Tibial artery (tissue), 4 donors: ENCODE results near the gene MINDY3.

ENCODE experiments used
- DNase-seq, 2 donors: peaks; one replicate each; pipeline ENCODE4 v3.0.0-alpha.2; 2019
- H3K27ac ChIP-seq, 2 donors: fragments of 200-600 bp; sonication (generic) in 1 of 2; 1 replicate in 1 of 2; 2 replicates in 1 of 2; pipeline ENCODE4 v1.5.1; 2018 to 2019; ENCODE audit warnings: mild to moderate bottlenecking in 1 of 2
- H3K27me3 ChIP-seq, 2 donors: fragments of 200-600 bp; sonication (generic) in 1 of 2; one replicate each; pipeline versions ENCODE4 v1.5.1 to v1.6.0; 2016 to 2019
- H3K36me3 ChIP-seq, 3 donors: fragments of 200-600 bp; sonication (generic) in 2 of 3; one replicate each; pipeline ENCODE4 v1.5.1; 2016 to 2019; ENCODE audit warnings: mild to moderate bottlenecking in 2 of 3
- H3K4me1 ChIP-seq, 4 donors: fragments of 200-600 bp; sonication (generic) in 2 of 4; 1 replicate in 3 of 4; 2 replicates in 1 of 4; pipeline ENCODE4 v1.5.1; 2016 to 2019
- H3K4me3 ChIP-seq, 2 donors: fragments of 200-600 bp; sonication (generic) in 1 of 2; 1 replicate in 1 of 2; 2 replicates in 1 of 2; pipeline ENCODE4 v1.5.1; 2018 to 2019; ENCODE audit warnings: mild to moderate bottlenecking in 2 of 2
- H3K9me3 ChIP-seq, 3 donors: fragments of 200-600 bp; sonication (generic) in 1 of 3; one replicate each; pipeline ENCODE4 v1.5.1; 2016 to 2019
- intact Hi-C: fragments of 100-400 bp; cut with DNase I; formaldehyde crosslinking; loops from one replicate; pipeline ENCODE4 v1.15.0; 2023; ENCODE audit warnings: low total_unique reads
- TF ChIP-seq, protein P1 (sequence below), 2 experiments: fragments of 200-600 bp in 1 of 2; fragments of 450-650 bp in 1 of 2; IDR thresholded peaks; one replicate each; pipeline ENCODE4 v1.5.1; 2017 to 2019; ENCODE audit warnings: antibody characterized with exemption in 2 of 2, mild to moderate bottlenecking in 1 of 2, moderate library complexity in 1 of 2

The MINDY3 gene

DNA sequence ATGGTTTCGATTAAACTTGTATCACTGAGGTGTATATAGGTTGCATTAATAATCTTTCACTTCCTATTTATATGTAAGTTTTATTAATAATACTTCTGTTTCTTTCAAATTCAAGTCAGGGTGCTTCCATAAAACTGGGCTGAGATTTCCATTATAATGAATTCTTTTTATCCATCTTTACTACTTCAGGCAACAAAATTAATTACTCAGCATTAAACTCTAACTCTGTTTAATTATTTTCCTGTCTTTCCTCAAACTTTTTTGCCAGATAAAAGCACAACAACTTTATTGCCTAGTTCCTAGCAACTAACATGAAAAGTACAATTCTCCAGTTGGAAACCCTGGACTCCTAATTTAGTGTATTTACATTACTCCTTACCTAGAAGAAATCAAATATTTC lies 3.0 kb upstream of the MINDY3 start:
- H3K4me1 ChIP-seq: peaks cover 0 to 14% (median 4%) of the 10 kb centered on the region in 4 donors
- no peak for DNase-seq
- H3K27me3 ChIP-seq: no peaks in the 10 kb centered on the region
- H3K27ac ChIP-seq: no peak overlapping the region
- TF ChIP-seq, protein P1, sequence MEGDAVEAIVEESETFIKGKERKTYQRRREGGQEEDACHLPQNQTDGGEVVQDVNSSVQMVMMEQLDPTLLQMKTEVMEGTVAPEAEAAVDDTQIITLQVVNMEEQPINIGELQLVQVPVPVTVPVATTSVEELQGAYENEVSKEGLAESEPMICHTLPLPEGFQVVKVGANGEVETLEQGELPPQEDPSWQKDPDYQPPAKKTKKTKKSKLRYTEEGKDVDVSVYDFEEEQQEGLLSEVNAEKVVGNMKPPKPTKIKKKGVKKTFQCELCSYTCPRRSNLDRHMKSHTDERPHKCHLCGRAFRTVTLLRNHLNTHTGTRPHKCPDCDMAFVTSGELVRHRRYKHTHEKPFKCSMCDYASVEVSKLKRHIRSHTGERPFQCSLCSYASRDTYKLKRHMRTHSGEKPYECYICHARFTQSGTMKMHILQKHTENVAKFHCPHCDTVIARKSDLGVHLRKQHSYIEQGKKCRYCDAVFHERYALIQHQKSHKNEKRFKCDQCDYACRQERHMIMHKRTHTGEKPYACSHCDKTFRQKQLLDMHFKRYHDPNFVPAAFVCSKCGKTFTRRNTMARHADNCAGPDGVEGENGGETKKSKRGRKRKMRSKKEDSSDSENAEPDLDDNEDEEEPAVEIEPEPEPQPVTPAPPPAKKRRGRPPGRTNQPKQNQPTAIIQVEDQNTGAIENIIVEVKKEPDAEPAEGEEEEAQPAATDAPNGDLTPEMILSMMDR (IDR thresholded peaks at IDR 0.05): no peak
- H3K36me3 ChIP-seq: no peaks in the 10 kb centered on the region
- intact Hi-C loops: no loop called here
- H3K9me3 ChIP-seq: no peaks in the 10 kb centered on the region
- no peak overlapping the region for H3K4me3 ChIP-seq

DNA sequence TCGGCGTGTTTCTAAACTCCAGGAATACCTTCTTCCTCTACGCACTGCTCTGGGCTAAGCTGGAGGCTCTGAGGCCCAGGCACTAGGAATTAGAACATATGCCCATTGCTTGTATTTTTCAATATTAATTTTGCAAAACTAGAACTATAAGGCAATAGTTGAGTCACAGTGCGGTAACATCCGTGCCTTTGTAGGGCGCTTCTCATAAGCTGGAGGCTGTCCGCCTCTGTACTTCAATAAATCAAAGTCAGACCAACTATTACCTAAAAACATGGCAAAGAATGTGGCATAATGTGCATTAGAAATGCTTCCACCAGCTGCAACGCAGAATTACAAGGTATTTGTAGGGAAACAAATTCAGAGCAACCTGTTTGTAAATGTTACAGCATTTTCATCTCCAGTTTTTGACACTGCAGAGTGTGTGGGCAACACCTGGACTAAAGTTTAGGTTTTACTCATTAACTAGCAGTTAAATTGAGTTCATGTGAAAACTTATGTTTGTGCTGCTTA lies 440 bp upstream of the MINDY3 start:
- intact Hi-C loops: no loop called here
- H3K4me1 ChIP-seq: peaks cover 0 to 36% (median 13%) of the 10 kb centered on the region in 4 donors
- H3K27me3 ChIP-seq: no peaks in the 10 kb centered on the region
- H3K27ac ChIP-seq: peak overlapping the region; percentile 75 to 82
- no peaks in the 10 kb centered on the region for H3K9me3 ChIP-seq
- peak overlapping the region; percentile 69 to 83 for H3K4me3 ChIP-seq
- DNase-seq: no peak
- H3K36me3 ChIP-seq: no peaks in the 10 kb centered on the region
- TF ChIP-seq, protein P1 (IDR thresholded peaks at IDR 0.05): no peak

DNA sequence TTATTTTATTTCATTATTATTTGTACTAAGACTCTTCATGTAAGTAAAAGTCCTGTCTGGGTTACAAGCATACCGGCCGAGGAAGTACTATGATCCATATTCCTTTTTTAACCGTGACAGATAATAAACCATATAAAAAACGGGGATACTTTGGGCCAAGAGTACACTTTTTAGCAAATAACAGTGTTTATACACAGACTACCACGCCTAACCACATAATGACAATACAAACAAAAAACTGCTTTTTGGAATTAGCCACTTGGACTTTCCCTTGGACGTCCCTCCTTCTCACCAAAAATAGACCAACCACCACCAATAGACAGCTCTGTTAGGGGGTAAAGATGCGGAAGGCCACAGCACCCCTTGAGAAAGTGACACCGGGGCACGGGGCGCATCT lies 800 bp downstream of the MINDY3 start:
- Histone ChIP-seq H3K27me3 (no peaks in the 10 kb centered on the region), H3K36me3 (no peaks in the 10 kb centered on the region), H3K4me1 (peaks cover 0 to 36% (median 13%) of the 10 kb centered on the region in 4 donors), H3K27ac (peak overlapping the region; percentile 75 to 82), H3K4me3 (peak overlapping the region; percentile 69 to 83), H3K9me3 (no peaks in the 10 kb centered on the region)
- intact Hi-C loops: no loop called here
- TF ChIP-seq, protein P1 (IDR thresholded peaks at IDR 0.05): no peak
- DNase-seq: no peak

DNA sequence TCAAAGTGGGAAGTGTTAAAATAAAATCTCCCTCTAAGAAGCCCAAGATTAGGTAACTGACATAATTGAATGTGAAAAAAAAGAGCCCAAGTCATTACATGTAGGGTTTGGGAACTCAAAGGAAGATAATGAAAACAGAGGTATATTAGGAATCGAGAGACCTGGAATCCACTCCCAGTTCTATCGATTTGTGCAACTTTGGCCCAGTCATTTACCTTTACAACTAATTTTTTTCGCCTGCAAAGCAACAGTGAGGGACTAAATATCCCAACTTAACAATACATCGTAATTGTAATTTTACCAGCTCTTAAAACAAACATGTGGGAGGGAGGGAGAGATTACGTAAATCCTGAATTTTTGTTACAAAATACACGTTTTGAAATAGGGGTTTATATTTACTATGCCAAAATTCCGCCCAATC lies 1.4 kb downstream of the MINDY3 start:
- TF ChIP-seq, protein P1 (IDR thresholded peaks at IDR 0.05): no peak
- peak overlapping the region; percentile 69 to 83 for H3K4me3 ChIP-seq
- intact Hi-C loops: no loop called here
- no peaks in the 10 kb centered on the region for H3K36me3 ChIP-seq
- H3K27me3 ChIP-seq: no peaks in the 10 kb centered on the region
- no peaks in the 10 kb centered on the region for H3K9me3 ChIP-seq
- H3K4me1 ChIP-seq: peaks cover 0 to 36% (median 13%) of the 10 kb centered on the region in 4 donors
- H3K27ac ChIP-seq: no peak overlapping the region
- no peak for DNase-seq

DNA sequence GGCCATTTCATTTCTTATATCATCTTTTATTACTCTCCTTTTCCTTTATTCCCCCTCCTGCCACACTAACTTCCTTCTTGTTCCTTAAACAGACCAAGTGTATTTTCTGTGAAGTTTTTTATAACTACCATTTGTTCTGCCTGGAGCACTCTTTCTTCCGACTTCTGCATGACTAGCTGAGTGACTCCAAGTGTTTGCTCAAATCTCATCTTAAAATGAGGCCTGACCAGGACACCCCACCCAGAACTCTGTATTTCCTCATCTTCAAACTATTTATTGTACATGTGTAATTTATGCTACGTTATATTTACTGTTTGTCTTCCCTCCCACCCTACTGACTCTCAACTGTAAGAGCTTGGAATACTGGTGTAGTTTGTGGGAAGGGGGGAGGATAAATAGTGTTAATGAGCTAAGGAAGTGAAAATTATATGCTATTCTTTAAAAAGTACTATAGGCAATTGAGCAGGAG lies 3.2 kb downstream of the MINDY3 start:
- Histone ChIP-seq H3K36me3 (no peaks in the 10 kb centered on the region), H3K27me3 (no peaks in the 10 kb centered on the region), H3K4me1 (peaks cover 0 to 47% (median 13%) of the 10 kb centered on the region in 4 donors), H3K27ac (no peak overlapping the region), H3K4me3 (no peak overlapping the region), H3K9me3 (no peaks in the 10 kb centered on the region)
- TF ChIP-seq, protein P1 (IDR thresholded peaks at IDR 0.05): no peak
- no peak for DNase-seq
- intact Hi-C loops: no loop called here
